Gastrocnemius medialis (tissue), 4 donors: ENCODE results near the gene PTPRM.

ENCODE experiments used
- CTCF ChIP-seq, 5 experiments: fragments of 450-650 bp in 3 of 5; fragments of 200-600 bp in 2 of 5; sonication (generic) in 2 of 5; IDR thresholded peaks in 4 of 5; conservative IDR thresholded peaks in 1 of 5; 1 replicate in 4 of 5; 2 replicates in 1 of 5; pipeline ENCODE4 v1.5.1; 2016 to 2019; ENCODE audit warnings: antibody characterized with exemption in 5 of 5, mild to moderate bottlenecking in 3 of 5, moderate library complexity in 3 of 5
- POLR2A ChIP-seq, 2 donors: fragments of 450-650 bp; IDR thresholded peaks; one replicate each; pipeline ENCODE4 v1.6.1; 2017; ENCODE audit warnings: antibody characterized with exemption in 2 of 2, mild to moderate bottlenecking in 2 of 2, moderate library complexity in 2 of 2

GRCh38 chr18:8253944-8254343 lies 686.8 kb downstream of the PTPRM start:
- no peak for TF ChIP-seq CTCF (IDR thresholded peaks at IDR 0.05 in 4 of 5, conservative IDR thresholded peaks at IDR 0.05 in 1 of 5)
- TF ChIP-seq POLR2A (IDR thresholded peaks at IDR 0.05): no peak
